ENCODE data around the gene RFXAP. TPM values are rescaled to one million over a fixed set of nuclear protein-coding genes. Genes with fewer than 3 reads are reported as not detected.

Gene RFXAP
- total RNA-seq, 2 experiments from 2014 or later: 10.0 to 34.1 TPM

DNA sequence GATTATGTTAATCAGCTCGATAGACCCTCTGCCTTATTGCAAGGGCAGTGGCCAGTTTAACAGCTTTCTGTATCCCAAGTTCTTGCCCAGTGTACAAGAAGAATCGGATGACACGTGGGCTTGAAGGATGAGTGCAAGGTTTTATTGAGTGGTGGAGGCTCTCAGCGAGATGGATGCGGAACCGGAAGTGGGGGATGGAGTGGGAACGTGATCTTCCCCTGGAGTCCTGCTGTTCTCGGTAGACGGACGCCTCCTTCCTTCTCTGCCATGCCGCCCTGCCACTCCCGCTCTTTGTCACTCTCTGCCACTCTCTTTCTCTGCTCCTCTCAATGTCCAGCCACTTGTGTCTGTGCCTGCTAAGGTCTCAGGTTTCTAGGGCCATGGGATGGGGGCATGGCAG is 21.0 kb downstream of the RFXAP start:
- CTCF ChIA-PET (ENCODE audit: unreplicated experiment): interaction anchor here (0.6 kb wide), 1 partner anchor 23 kb away, joined by 3 read pairs; no protein-coding TSS in a partner anchor
- no peak for DNase-seq (ENCODE audit: low spot score)
- TF ChIP-seq, protein P1, sequence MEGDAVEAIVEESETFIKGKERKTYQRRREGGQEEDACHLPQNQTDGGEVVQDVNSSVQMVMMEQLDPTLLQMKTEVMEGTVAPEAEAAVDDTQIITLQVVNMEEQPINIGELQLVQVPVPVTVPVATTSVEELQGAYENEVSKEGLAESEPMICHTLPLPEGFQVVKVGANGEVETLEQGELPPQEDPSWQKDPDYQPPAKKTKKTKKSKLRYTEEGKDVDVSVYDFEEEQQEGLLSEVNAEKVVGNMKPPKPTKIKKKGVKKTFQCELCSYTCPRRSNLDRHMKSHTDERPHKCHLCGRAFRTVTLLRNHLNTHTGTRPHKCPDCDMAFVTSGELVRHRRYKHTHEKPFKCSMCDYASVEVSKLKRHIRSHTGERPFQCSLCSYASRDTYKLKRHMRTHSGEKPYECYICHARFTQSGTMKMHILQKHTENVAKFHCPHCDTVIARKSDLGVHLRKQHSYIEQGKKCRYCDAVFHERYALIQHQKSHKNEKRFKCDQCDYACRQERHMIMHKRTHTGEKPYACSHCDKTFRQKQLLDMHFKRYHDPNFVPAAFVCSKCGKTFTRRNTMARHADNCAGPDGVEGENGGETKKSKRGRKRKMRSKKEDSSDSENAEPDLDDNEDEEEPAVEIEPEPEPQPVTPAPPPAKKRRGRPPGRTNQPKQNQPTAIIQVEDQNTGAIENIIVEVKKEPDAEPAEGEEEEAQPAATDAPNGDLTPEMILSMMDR (conservative IDR thresholded peaks at IDR 0.05; ENCODE audit: low read length): no peak
- TF ChIP-seq EZH2phosphoT487 (IDR thresholded peaks at IDR 0.05; ENCODE audit: borderline replicate concordance, low read depth, low read length): no peak
- Histone ChIP-seq H3K4me1 (ENCODE audit: insufficient read depth, low read length, poor library complexity, severe bottlenecking) (no peaks in the 10 kb centered on the region), H3K27ac (ENCODE audit: low read depth, low read length, poor library complexity, severe bottlenecking) (no peak overlapping the region), H3K9me3 (ENCODE audit: low read length) (no peaks in the 10 kb centered on the region), H3K36me3 (ENCODE audit: insufficient read depth, low read length) (peaks cover 12% of the 10 kb centered on the region), H3K4me2 (ENCODE audit: low read length) (no peak overlapping the region), H2AFZ (ENCODE audit: low read length) (no peak overlapping the region), H4K20me1 (ENCODE audit: insufficient read depth, low read length) (no peaks in the 10 kb centered on the region), H3K4me3 (ENCODE audit: low read depth, low read length, poor library complexity, severe bottlenecking) (no peak overlapping the region), H3K9me2 (ENCODE audit: insufficient read depth, low read length) (no peaks in the 10 kb centered on the region), H3K79me2 (ENCODE audit: insufficient read depth, low read depth, low read length) (no peaks in the 10 kb centered on the region)
- no TSS peak for BruUV-seq (replicated peaks)
- POLR2A ChIA-PET: interaction anchor here (0.6 kb wide), 2 partner anchors 173 to 309 kb away, joined by 3 to 4 read pairs; no protein-coding TSS in a partner anchor
- intact Hi-C loops (cut with micrococcal nuclease; ENCODE audit: unreplicated experiment): no loop called here

DNA sequence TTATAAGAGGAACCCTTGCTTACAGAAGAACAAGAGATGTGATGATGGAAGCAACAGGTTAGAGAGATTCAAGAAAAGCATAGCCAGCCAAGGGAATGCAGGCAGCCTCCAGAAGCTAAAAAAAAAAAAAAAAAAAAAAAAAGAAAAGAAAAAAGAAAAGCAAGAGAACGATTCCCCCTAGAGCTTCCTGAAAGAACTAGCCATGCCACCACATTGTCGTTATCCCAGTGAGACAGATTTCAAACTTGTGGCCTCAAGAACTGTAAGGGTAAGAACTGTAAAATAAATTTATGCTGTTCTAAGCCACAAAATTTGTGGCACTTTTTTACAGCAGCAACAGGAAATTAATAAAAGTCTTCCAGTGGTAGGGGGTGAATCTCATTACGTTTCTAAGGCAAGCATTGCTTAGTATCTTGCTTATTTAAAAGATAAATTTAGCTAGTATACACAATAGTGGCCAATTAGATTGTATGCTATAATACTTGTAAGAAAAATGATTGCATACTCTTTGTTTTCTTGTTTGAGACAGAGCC is 21.8 kb downstream of the RFXAP start:
- Histone ChIP-seq H3K4me1 (ENCODE audit: insufficient read depth, low read length, poor library complexity, severe bottlenecking) (no peaks in the 10 kb centered on the region), H4K20me1 (ENCODE audit: insufficient read depth, low read length) (no peaks in the 10 kb centered on the region), H3K4me2 (ENCODE audit: low read length) (no peak overlapping the region), H3K36me3 (ENCODE audit: insufficient read depth, low read length) (peaks cover 10% of the 10 kb centered on the region), H3K27ac (ENCODE audit: low read depth, low read length, poor library complexity, severe bottlenecking) (no peak overlapping the region), H2AFZ (ENCODE audit: low read length) (no peak overlapping the region), H3K9me3 (ENCODE audit: low read length) (no peaks in the 10 kb centered on the region), H3K4me3 (ENCODE audit: low read depth, low read length, poor library complexity, severe bottlenecking) (no peak overlapping the region), H3K9me2 (ENCODE audit: insufficient read depth, low read length) (no peaks in the 10 kb centered on the region), H3K79me2 (ENCODE audit: insufficient read depth, low read depth, low read length) (no peaks in the 10 kb centered on the region)
- intact Hi-C loops (cut with micrococcal nuclease; ENCODE audit: unreplicated experiment): no loop called here
- DNase-seq (ENCODE audit: low spot score): no peak
- ChIA-PET CTCF (ENCODE audit: unreplicated experiment) (no interaction called here), POLR2A (interaction anchor here (0.6 to 1.9 kb wide), 5 partner anchors 11 to 309 kb away, joined by 3 to 5 read pairs (median 4); no protein-coding TSS in a partner anchor)
- TF ChIP-seq, protein P1 (conservative IDR thresholded peaks at IDR 0.05; ENCODE audit: low read length): no peak
- TF ChIP-seq EZH2phosphoT487 (IDR thresholded peaks at IDR 0.05; ENCODE audit: borderline replicate concordance, low read depth, low read length): no peak
- no TSS peak for BruUV-seq (replicated peaks)

- no peaks in the 10 kb centered on the region for H3K9me2 ChIP-seq (ENCODE audit: insufficient read depth, low read length)
- H4K20me1 ChIP-seq (ENCODE audit: insufficient read depth, low read length): no peaks in the 10 kb centered on the region
- no peaks in the 10 kb centered on the region for H3K79me2 ChIP-seq (ENCODE audit: insufficient read depth, low read depth, low read length)
- POLR2A ChIA-PET: interaction anchor here (0.7 to 1.9 kb wide), 7 partner anchors 10 to 172 kb away, joined by 3 to 5 read pairs (median 3); no protein-coding TSS in a partner anchor
- no peak for DNase-seq (ENCODE audit: low spot score)
- no peak overlapping the region for H2AFZ ChIP-seq (ENCODE audit: low read length)
- H3K9me3 ChIP-seq (ENCODE audit: low read length): no peaks in the 10 kb centered on the region
- no TSS peak for BruUV-seq (replicated peaks)
- no peak overlapping the region for H3K4me2 ChIP-seq (ENCODE audit: low read length)
- TF ChIP-seq, protein P1 (conservative IDR thresholded peaks at IDR 0.05; ENCODE audit: low read length): peak; percentile 33; the same call in 1 of the 2 replicates
- TF ChIP-seq EZH2phosphoT487 (IDR thresholded peaks at IDR 0.05; ENCODE audit: borderline replicate concordance, low read depth, low read length): no peak
- H3K4me1 ChIP-seq (ENCODE audit: insufficient read depth, low read length, poor library complexity, severe bottlenecking): no peaks in the 10 kb centered on the region
- peaks cover 10% of the 10 kb centered on the region for H3K36me3 ChIP-seq (ENCODE audit: insufficient read depth, low read length)
- no peak overlapping the region for H3K27ac ChIP-seq (ENCODE audit: low read depth, low read length, poor library complexity, severe bottlenecking)
- intact Hi-C loops (cut with micrococcal nuclease; ENCODE audit: unreplicated experiment): no loop called here
- H3K4me3 ChIP-seq (ENCODE audit: low read depth, low read length, poor library complexity, severe bottlenecking): no peak overlapping the region
- CTCF ChIA-PET (ENCODE audit: unreplicated experiment): no interaction called here
These were observed 22.4 kb downstream of the RFXAP start for GRCh38 chr13:36841391-36841790.
